Renal cortex interstitium (tissue), 11 donors: ENCODE data around the gene PRPS2. TPM values are rescaled to one million over a fixed set of nuclear protein-coding genes. Genes with fewer than 3 reads are reported as not detected.

Experiments
- DNase-seq, 11 donors: peaks; one replicate each; pipeline ENCODE4 v3.0.0-alpha.2; 2013; ENCODE audit warnings: low read depth in 9 of 11, low spot score in 4 of 11; ENCODE audit errors: extremely low read depth in 1 of 11
- polyA plus RNA-seq, 3 donors: library from polyadenylated mRNA; unstranded; fragments of 120-200 nt; gene quantifications; one replicate each; pipeline ENCODE4 v1.2.1, GENCODE V29; 2013; ENCODE audit not compliant: insufficient read length in 3 of 3

The PRPS2 gene
- polyA plus RNA-seq, 3 donors: 94.3 to 147 (median 105) TPM

GRCh38 chrX:12792711-12793110 is 1.5 kb downstream of the PRPS2 start:
- DNase-seq: no peak

GRCh38 chrX:12794654-12795053 is 3.4 kb downstream of the PRPS2 start:
- DNase-seq: no peak

GRCh38 chrX:12798601-12799000 is 7.4 kb downstream of the PRPS2 start:
- no peak for DNase-seq

DNA sequence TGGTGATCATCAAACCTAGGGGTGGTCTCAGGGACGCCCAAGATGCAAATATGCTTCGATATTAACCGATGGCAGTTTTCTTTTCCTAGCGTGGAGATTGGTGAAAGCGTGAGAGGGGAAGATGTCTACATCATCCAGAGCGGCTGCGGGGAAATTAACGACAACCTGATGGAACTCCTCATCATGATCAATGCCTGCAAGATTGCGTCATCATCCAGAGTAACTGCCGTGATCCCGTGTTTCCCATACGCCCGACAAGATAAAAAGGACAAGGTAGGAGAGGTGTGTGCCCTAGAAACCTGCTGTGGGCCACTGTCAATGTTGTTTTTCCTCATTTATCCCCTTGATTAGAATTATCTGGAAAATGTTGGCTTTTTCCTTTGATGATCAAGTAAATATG is 7.9 kb downstream of the PRPS2 start:
- no peak for DNase-seq

GRCh38 chrX:12802741-12803140 is 11.5 kb downstream of the PRPS2 start:
- DNase-seq: no peak

DNA sequence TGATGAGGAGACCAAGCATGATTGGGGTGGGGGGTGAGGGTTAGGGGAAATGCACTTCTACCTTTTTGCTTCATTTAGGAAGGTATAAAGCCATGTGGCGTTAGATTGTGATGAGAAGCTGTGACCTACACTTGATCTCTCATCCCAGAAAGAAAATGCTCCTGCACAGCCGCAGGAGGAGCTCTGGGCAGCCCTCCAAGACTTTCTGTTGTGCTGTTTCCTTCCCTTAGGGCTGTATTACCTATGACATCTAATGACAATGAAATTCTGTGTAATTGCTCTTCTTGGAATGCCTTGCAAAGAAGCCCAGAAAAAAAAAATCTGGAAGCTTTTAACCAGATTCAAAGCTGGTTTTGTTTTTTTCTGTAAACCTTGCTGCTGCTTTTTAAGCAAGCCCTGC is 13.4 kb downstream of the PRPS2 start:
- no peak for DNase-seq

- no peak for DNase-seq
Observed at GRCh38 chrX:12805333-12805732, 14.1 kb downstream of the PRPS2 start.

DNA sequence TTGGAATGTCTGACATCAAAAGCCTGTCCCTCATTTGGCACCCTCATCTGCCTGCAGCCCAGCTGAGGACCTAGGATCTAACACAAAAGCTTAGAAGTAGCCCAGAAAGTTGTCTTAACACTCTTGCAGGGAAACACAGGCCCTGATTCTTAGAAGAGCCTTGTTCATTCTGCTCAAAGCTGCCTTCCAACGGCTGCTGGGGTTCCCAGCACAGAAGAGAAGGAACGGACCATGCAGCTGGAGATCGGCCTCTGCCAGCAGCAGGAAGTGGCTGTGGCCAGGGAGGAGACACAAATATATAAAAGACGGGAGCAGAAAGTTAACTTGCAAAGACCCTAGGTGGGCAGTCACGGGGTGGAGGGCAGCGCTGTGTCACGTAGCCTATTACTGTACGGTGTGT is 20.4 kb downstream of the PRPS2 start:
- no peak for DNase-seq

DNA sequence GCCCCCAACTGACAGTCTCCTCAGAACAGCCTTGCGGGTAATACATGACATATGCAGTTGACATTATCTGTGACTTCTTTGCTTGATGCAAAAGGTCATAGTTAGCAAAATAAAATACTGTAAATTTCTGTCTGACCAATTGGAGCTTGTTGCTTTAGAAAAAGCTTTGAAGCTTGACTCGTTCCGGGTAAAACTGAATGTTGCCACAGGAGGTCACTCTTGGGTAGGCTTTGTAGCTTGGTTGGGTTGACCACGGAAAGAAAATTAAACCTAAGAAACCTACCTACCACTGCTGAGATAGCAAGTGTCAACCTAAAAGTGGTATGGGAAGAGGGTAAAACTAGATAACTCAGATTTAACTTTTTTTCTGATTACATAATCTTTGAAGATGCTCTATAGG is 23.2 kb downstream of the PRPS2 start:
- peak in 2 of 11 donors; percentile 13 to 45 for DNase-seq

GRCh38 chrX:12817528-12817927 is 26.3 kb downstream of the PRPS2 start:
- DNase-seq: no peak

- no peak for DNase-seq
Observed at GRCh38 chrX:12819222-12819621, 28.0 kb downstream of the PRPS2 start.

- no peak for DNase-seq
Observed at GRCh38 chrX:12820737-12821136, 29.5 kb downstream of the PRPS2 start.

GRCh38 chrX:12824944-12825343 is 33.7 kb downstream of the PRPS2 start:
- DNase-seq: no peak

- no peak for DNase-seq
Observed at GRCh38 chrX:12825801-12826200, 34.6 kb downstream of the PRPS2 start.

DNA sequence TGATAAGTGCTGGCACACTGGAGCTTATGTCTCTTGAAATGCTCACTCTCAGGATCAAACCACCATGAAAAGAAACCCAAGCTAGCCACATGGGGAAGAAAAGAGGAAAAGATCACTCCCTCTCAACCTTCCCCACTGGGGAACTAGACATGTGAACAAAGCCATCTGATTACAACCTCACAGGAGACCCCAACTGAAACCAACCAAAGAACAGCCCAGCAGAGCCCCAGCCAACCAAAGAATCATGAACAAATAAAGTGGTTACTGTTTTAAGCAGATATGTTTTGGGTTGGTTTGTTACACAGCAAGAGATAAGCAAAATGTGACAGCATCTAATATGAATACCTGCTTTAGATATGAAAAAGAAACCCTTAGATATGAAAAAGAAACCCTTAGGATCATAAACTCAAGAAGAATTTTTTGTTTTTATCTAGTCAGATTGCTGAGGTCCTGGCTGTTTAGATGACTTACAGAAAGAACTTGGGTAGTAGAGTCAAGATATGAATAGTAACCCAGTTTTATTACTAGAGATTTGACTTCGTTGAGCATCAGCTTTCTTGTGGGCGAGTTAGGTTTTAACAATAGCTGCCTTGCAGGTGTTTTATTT is 52.0 kb downstream of the PRPS2 start:
- no peak for DNase-seq

- no peak for DNase-seq
Observed at GRCh38 chrX:12843668-12844279, 52.6 kb downstream of the PRPS2 start.

DNA sequence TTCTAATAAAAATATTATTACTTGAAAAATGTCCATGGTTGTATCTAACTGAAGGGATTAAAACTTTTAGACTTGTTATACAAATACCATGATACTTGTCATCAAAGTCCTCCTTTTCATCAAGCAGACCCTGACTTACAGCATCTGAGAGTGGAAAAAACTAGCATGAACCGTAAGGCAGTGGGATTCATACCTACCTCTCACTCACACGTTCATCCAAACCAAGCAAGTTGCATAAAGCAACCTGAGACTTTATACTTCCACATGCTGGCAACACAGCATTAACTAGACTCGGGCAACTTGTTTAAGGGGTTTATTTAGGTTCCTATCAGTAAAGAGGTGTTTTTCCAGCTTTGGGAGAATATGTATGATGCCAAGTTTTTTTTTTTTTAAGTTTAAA is 53.1 kb downstream of the PRPS2 start:
- no peak for DNase-seq

- DNase-seq: no peak
Observed at GRCh38 chrX:12865359-12865758, 74.1 kb downstream of the PRPS2 start.

DNA sequence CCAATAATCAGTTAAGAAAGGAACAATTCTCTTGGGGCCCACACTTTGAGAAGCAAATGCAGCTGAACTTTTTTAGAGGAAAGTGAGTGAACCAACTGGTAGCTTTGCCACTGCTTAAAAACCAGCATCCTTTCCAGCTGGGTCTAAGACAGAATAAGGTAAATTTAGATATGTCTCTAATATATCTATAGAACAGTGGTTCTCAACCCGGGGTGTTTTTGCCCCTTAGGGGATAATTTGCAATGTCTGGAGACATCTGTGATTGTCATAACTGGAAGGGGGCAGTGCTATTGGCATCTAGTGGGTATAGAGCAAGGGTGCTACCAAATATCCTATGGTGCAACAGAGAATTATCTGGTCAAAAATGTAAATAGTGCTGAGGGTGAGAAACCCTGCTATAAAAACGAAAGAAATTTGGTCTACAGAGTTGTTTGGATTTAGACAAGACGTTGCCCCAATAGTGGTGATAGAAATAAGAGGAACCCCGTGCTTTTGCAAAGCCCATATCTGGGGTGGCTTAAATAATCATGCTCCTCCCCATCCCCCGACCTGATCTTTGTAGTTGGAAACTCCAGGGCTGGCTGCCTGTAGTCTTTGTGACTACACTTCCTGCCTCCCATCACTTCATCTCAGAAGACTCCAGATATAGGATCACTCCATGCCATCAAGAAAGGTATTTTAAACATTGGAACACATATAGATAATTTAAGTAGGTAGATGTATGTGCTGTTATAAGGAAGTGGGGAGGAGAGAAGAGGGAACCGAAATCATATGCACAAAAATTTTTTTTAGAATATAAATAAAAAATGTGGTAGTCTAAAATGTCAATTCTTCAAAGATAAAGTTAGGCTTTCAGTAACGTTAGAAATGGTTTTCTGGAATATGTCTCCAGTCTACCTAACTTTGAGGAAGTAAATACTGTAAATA is 75.5 kb downstream of the PRPS2 start, which contains the start of gene TLR7:
TSS of gene TLR7 (plus strand) at position 622 of the 927 bp plus-strand sequence. CDS start 507 bp downstream, outside the sequence.
- DNase-seq: no peak

DNA sequence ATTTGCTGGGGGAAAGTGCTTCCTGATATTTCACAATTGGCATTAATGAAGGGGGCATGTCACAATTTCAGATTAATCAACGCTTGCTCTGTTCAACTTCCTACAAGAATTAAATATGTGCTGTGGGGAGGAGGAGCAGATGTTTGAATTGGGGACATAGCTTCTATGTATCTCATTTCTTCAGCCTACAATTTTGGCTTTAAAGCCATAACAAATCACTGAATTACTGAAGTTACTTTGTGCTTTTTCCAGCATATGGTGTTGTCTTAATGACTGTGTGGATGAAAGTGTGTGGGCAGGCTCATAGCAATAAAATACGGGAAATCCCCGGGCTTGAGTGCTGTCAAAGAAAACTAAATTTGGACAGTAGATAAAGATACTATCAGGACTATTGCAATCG is 76.5 kb downstream of the PRPS2 start:
- no peak for DNase-seq
